GM12891 (cell line): ENCODE results near the gene IFNA7.

Experiments
- PAX5 ChIP-seq: IDR thresholded peaks from 2 replicates; pipeline ENCODE4 v1.6.1; 2011; ENCODE audit warnings: low read length, moderate library complexity, mild to moderate bottlenecking; ENCODE audit not compliant: insufficient read depth, severe bottlenecking
- POLR2A ChIP-seq: IDR thresholded peaks from 2 replicates; pipeline ENCODE4 v1.6.1; 2011; ENCODE audit warnings: low read depth, low read length, control low read depth
- POLR2AphosphoS5 ChIP-seq: IDR thresholded peaks from 2 replicates; pipeline ENCODE4 v1.6.1; 2011; ENCODE audit warnings: low read depth, low read length, control low read depth
- TAF1 ChIP-seq: IDR thresholded peaks from 2 replicates; pipeline ENCODE4 v1.6.1; 2011; ENCODE audit warnings: low read depth, low read length, control low read depth

DNA sequence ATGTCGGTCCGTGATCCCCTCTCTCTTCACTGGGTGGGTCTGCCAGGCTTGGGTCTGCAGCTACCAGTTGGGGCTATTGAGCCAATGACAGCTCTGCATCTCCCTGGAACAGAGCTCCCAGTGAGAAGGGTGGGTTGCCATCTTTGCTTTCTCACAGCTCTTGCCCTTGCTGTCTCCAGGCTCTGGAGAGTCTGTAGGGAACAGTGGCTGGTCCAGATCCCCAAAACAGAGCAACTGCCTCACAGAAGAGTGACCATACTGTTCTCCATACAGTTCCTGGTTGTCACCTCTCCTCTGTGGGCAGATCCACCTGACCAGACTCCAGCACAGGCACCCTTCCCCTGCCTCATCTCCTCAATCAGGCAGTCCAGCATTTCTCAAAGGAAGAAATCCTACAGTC is 31.3 kb upstream of the IFNA7 start:
- TF ChIP-seq POLR2AphosphoS5 (no peak), POLR2A (no peak), TAF1 (no peak), PAX5 (no peak)
